GM18517 (cell line): ENCODE measurements around the gene LRRC9.
"Not testable (repeated sequence)": the region's sequence is repeated elsewhere in the genome, so short reads cannot be mapped to it uniquely, and the experiment has no call there.

Source experiments
- ATAC-seq: cut with Tn5 transposase; IDR thresholded peaks from one replicate; pipeline ENCODE4 v1.9.1; 2021; ENCODE audit warnings: mild to moderate bottlenecking, moderate library complexity; ENCODE audit not compliant: unreplicated experiment

The LRRC9 gene

GRCh38 chr14:59952141-59952540, 32.2 kb downstream of the LRRC9 start:
- not testable (repeated sequence) for ATAC-seq

GRCh38 chr14:59957890-59958289, 37.9 kb downstream of the LRRC9 start:
- ATAC-seq: not testable (repeated sequence)

DNA sequence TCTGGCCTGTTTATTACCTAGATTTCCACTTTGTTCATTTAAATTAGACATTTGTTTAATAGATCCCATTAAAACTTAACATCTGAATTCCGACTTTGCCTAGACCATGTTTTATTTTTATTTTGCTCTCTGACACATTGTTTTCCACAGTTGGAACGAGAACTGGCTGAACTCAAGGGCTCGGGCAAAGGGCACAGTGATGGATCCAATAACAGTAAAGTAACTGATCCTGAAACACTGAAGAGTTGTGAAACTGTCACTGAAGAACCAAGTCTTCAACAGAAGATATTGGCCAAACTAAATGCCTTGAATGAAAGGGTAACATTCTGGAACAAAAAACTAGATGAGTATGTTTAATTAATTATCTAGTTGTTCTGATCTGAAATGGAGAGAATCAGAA, 39.7 kb downstream of the LRRC9 start:
- ATAC-seq: no peak

DNA sequence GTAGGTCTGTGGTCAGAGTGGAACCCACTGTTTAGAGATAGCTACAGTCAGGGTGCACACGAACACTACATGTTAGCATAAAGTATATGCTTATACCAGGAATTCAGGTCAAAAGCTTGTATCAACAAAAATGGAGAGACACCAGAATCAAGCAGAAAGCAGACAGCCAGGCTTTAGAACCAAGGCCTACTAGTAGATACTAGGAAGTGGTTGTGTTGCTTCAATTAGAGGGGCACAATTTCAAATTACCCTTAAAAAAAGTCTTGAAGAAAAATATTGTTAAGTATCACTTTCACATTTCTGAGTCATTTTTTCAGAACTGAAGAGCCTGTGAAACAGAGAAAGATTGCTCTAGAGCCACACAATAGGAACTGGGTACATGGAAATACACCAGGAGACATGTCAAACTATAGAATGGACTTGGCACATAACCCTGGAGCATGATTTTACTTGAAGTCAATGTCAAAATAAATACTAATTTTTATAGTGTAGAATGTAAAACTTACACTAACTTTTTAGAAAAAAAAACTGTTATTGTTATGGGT, 41.6 kb downstream of the LRRC9 start:
- ATAC-seq: no peak

DNA sequence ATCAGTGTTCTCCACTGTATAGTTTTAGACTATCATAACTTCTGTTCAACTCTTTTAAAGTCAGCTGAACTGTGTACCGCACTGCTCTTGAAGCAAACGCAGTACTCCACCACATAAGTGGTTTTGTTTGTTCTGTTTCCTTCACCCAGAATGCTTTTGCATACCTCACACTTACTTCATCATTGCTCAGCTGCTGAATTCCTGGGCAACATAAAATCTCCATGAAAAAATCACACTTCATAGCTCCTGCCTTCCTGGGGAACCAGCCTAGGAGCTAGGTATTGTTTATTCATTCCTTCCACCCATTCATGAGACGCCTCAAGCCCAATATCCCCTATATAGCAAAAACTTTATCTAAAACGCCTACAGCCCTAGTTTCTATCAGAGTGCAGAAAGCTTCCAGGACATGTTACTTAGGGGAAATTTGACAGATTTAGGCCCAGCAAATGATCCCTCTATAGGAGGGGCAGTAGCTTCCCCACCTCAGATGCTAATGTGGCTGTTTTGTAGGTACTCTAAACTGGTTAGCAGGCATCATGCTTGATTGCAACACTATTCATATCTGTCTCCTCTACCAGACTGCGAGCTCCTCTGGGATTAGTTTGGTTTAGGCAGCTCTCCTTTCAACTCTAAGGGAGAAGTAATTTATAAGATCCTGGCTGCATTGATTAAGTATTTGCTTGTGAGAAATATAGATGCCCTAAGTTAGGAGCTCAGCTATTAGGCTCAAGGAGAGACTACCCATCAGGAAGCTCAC, 44.5 kb downstream of the LRRC9 start:
- peak; percentile 25 for ATAC-seq

DNA sequence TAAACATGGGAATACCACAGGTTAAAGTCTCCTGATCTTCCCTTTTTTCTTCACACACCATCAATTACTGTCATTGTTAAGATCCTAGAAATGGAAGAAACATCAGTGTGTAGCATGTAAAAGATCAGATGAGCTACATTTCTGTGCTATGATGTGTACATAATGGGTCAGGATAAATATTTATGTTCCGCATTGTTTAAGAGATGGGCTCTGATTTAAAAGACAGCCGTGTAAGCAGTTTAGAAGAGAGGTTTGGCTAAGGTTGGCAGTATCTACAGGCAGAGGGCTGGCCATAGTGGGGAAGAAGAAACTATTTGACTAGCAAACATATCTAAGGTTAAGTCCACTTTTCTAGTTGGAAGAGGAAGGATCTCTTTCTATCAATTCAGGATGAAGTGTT, 49.4 kb downstream of the LRRC9 start:
- no peak for ATAC-seq

DNA sequence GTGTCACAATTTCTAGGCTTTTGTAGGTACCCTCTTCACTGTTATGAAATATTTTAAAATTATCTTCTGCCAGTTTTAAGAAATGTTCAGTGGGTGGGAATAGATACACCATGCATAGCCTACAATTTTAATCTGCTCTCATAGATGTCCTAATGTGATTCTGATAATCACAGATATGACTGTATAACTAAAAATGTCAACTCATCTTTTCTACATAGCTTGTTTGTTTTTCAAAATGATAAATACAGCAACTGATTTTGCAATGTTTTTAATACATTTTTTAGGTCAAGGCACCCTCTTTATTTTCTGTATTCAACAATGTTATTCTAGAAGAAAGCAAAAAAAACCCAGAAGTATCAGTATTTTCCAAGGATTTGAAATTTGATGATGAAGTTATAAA, 61.6 kb downstream of the LRRC9 start:
- no peak for ATAC-seq

- no peak for ATAC-seq
These were observed 63.1 kb downstream of the LRRC9 start for GRCh38 chr14:59983048-59983447.

- ATAC-seq: no peak
These were observed 66.7 kb downstream of the LRRC9 start for GRCh38 chr14:59986556-59987059.

DNA sequence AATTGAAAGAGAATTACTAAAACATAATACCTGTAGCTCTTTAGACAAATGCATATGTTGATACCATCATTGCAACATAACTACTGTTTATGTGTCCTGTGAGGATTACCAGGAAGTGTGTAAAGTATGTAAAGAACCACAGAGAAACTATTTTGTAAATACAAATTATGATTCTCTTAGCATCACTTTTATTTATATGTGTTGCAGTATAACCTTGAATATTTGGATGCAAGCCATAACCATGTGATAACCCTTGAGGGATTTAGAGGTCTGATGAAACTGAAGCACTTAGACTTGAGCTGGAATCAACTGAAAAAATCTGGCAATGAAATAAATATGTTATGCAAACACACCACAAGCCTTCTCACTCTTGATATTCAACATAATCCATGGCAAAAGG, 77.5 kb downstream of the LRRC9 start:
- ATAC-seq: no peak

DNA sequence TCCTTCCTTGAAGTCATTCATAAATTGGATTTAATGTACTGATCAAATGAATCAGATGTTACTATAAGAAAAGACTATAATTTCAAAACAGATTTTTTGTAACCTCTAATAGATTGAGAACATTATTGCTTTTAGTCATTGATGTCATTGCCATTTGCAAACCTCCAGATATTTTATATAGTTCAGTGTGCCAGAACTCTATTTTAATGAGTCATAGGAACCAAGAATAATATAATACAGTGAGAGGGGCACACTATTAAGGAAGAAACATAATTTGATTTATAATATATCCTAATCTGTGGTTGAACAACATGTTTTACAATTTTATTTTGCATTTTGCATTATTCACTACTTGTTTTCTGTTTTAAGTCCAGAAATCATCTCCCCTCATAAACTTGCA, 78.0 kb downstream of the LRRC9 start:
- no peak for ATAC-seq

GRCh38 chr14:59998564-59998963, 78.6 kb downstream of the LRRC9 start:
- ATAC-seq: no peak

GRCh38 chr14:60002819-60003492, 83.0 kb downstream of the LRRC9 start:
- ATAC-seq: no peak

DNA sequence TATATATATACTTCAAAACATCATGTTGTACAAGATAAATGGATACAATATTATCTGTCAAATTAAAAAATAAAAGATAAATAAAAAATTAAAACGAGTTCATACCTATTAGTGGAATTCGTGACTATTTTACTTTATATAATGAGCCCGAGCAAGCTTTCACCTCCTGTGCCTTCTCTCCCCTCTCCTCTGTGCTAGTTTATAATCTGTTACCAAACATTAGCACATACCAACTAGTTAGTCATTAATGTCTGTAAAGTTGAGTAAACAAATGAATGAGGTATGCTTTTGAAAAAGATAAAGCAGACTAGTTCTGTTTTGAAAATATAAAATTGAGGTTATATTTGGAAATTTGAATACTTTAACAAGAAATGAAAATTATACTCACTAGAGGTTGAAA, 84.0 kb downstream of the LRRC9 start:
- no peak for ATAC-seq

DNA sequence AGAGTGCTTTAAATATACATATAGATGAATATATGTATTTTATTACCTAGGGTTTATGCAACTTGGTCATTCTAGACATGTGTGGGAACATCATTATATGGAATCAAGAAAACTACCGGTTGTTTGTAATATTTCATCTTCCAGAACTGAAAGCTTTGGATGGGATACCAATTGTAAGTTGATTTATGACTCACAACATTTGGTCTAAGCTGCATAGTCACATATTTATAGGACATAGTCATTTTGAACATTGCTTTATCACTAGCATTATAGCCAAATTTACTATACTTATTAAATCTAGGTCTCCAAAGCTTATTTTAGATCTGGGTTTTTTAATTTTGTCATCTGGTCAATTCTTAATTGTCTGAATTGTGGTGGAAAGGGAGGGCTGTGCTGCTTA, 88.1 kb downstream of the LRRC9 start:
- no peak for ATAC-seq

DNA sequence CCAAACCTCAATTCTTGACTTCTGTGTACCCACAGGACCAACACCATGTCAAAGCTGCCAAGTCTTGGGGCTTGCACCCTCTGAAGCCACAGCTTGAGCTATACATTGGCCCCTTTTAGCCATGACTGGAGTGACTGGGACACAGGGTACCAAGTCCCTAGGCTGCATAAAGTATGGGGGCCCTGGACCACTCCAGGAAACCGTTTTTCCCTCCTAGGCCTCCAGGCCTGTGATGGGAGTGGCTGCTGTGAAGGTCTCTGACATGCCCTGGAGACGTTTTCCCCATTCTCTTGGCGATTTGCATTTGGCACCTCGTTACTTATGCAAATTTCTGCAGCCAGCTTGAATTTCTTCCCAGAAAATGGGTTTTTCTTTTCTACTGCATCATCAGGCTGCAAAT, 90.3 kb downstream of the LRRC9 start:
- not testable (repeated sequence) for ATAC-seq

GRCh38 chr14:60014402-60014801, 94.5 kb downstream of the LRRC9 start:
- ATAC-seq: no peak

DNA sequence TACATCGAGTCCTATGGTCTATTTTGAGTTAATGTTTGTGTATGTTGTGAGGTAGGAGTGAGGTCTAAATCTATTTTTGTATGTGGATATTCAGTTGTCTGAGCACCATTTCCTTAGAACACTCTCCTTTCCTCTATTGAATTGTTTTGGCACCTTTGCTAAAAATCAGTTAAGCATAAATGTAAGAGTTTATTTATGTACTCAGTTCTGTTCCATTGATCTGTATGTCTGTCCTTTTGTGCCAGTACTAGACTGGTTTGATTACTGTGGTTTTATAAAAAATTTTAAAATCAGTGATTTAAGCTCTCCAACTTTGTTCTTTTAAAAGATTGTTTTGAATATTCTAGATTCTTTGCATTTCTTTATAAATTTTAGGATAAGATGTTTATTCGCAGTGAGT, 101.7 kb downstream of the LRRC9 start:
- ATAC-seq: no peak

DNA sequence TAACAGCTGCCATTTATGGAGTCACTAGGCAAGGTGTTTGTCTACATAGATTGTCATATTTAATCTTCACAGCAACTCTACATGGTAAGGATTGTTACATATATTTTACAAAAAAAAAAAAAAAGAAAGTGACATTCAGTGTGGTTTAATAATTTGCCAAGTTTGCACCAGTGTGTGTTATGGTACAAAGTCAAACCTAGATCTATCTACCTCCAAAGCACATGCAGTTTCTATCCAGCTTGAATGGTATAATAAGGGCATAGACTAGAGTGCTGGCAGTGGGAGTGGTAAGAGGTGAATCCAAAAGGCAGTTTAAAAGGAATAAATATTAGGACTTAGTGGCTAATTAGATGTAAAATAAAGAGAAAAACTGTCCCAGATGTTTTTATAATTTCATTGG, 105.6 kb downstream of the LRRC9 start:
- ATAC-seq: no peak

DNA sequence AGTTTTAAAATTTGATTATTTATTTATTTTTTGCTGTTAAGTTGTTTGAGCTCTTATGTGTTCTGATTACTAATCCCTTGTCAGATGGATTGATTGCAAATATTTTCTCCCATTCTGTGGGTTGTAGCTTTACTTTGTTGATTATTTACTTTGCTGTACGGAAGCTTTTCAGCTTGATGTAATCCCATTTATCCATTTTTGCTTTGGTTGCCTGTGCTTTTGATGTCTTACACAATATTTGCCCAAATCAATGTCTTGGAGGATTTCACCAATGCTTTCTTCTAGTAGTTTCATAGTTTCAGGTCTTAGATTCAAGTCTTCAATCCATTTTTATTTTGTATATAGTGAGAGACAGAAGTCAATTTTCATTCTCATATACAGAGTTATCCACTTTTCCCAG, 115.2 kb downstream of the LRRC9 start:
- no peak for ATAC-seq

DNA sequence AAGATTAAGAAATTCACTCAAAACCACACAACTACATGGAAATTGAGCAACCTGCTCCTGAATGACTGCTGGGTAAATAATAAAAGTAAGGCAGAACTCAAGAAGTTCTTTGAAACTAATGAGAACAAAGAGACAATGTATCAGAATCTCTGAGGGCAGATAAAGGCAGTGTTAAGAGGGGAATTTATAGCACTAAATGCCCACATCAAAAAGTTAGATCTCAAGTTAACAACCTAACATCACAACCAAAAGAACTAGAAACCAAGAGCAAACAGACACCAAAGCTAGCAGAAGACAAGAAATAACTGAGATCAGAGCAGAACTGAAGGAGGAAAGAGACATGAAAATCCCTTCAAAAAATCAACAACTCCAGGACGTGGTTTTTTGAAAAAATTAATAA, 128.0 kb downstream of the LRRC9 start:
- not testable (repeated sequence) for ATAC-seq

- ATAC-seq: no peak
These were observed 131.8 kb downstream of the LRRC9 start for GRCh38 chr14:60051721-60052221.
